Stimulated activated CD8-positive, alpha-beta memory T cell treated with anti-CD3 and anti-CD28 coated beads, Interleukin-4, amount 100 ng/mL, for 48 hours (primary cell): Measurements from ENCODE around the gene ZMYM4.
"Not testable (repeated sequence)": the region's sequence is repeated elsewhere in the genome, so short reads cannot be mapped to it uniquely, and the experiment has no call there.

Experiments used
- DNase-seq: peaks from one replicate; pipeline ENCODE4 v3.0.0-alpha.2; 2020

ZMYM4 gene

GRCh38 chr1:35268282-35269200 lies at the start of gene ZMYM4:
Gene ZMYM4 (plus strand): TSS chr1:35268709. CDS start chr1:35269047, 338 bp downstream.
- DNase-seq: peak; percentile 91

- DNase-seq: no peak
Measured at GRCh38 chr1:35220976-35221375, 47.5 kb upstream of the ZMYM4 start.

- DNase-seq: no peak
Measured at GRCh38 chr1:35222322-35223083, 46.0 kb upstream of the ZMYM4 start.

GRCh38 chr1:35223084-35223630 lies 45.4 kb upstream of the ZMYM4 start:
- DNase-seq: no peak

GRCh38 chr1:35226546-35226945 lies 42.0 kb upstream of the ZMYM4 start:
- DNase-seq: no peak

- no peak for DNase-seq
Measured at GRCh38 chr1:35229587-35230360, 38.7 kb upstream of the ZMYM4 start.

GRCh38 chr1:35231287-35231686 lies 37.2 kb upstream of the ZMYM4 start:
- no peak for DNase-seq

GRCh38 chr1:35236772-35237171 lies 31.7 kb upstream of the ZMYM4 start:
- not testable (repeated sequence) for DNase-seq

- no peak for DNase-seq
Measured at GRCh38 chr1:35243691-35244090, 24.8 kb upstream of the ZMYM4 start.

GRCh38 chr1:35247256-35247655 lies 21.3 kb upstream of the ZMYM4 start:
- no peak for DNase-seq

- no peak for DNase-seq
Measured at GRCh38 chr1:35253941-35254340, 14.6 kb upstream of the ZMYM4 start.

- no peak for DNase-seq
Measured at GRCh38 chr1:35255276-35255675, 13.2 kb upstream of the ZMYM4 start.

- no peak for DNase-seq
Measured at GRCh38 chr1:35259561-35259960, 8.9 kb upstream of the ZMYM4 start.

- no peak for DNase-seq
Measured at GRCh38 chr1:35261412-35262120, 6.9 kb upstream of the ZMYM4 start.

GRCh38 chr1:35264035-35264434 lies 4.5 kb upstream of the ZMYM4 start:
- no peak for DNase-seq

GRCh38 chr1:35264871-35265270 lies 3.6 kb upstream of the ZMYM4 start:
- DNase-seq: no peak

GRCh38 chr1:35266306-35266705 lies 2.2 kb upstream of the ZMYM4 start:
- no peak for DNase-seq

GRCh38 chr1:35269201-35269988 lies 886 bp downstream of the ZMYM4 start:
- DNase-seq: peak; percentile 29

- DNase-seq: no peak
Measured at GRCh38 chr1:35269989-35270289, 1.4 kb downstream of the ZMYM4 start.

GRCh38 chr1:35270836-35271235 lies 2.3 kb downstream of the ZMYM4 start:
- DNase-seq: no peak

GRCh38 chr1:35274197-35274596 lies 5.7 kb downstream of the ZMYM4 start:
- DNase-seq: no peak
